Calu3 (cell line): ENCODE results near the gene RSPH3. TPM values are rescaled to one million over a fixed set of nuclear protein-coding genes. Genes with fewer than 3 reads are reported as not detected.

Source experiments
- Bru-seq: library from RNA; stranded (reverse); fragments of 400-500 nt; gene quantifications from one replicate; lab custom pipeline; 2021; lab: Mats Ljungman, UMichigan
- BruChase-seq, 2 experiments: library from RNA; stranded (reverse); fragments of 400-500 nt; gene quantifications; one replicate each; lab custom pipeline; 2021; lab: Mats Ljungman, UMichigan
- BruUV-seq: library from RNA; stranded (reverse); fragments of 400-500 nt; replicated peaks from 2 replicates; lab custom pipeline; 2021; lab: Mats Ljungman, UMichigan
- CTCF ChIA-PET: fragments of 300-600 bp; sonication (Branson Sonifier 250); formaldehyde crosslinking; loops from one replicate; lab custom pipeline; 2022; ENCODE audit warnings: antibody characterized with exemption; lab: Charles Lee
- DNase-seq: peaks from one replicate; pipeline ENCODE4 v3.0.0; 2022
- H3K27ac Mint-ChIP-seq: one replicate; pipeline ENCODE4 v1.8.0; 2022; ENCODE audit warnings: mixed read lengths; ENCODE audit not compliant: unreplicated experiment
- H3K27me3 Mint-ChIP-seq: one replicate; pipeline ENCODE4 v1.8.0; 2022; ENCODE audit warnings: mixed read lengths; ENCODE audit not compliant: unreplicated experiment
- H3K36me3 Mint-ChIP-seq: one replicate; pipeline ENCODE4 v1.8.0; 2022; ENCODE audit warnings: mild to moderate bottlenecking, moderate library complexity, mixed read lengths; ENCODE audit not compliant: insufficient read depth, unreplicated experiment
- H3K4me1 Mint-ChIP-seq: one replicate; pipeline ENCODE4 v1.8.0; 2022; ENCODE audit warnings: mild to moderate bottlenecking, low read depth, mixed read lengths; ENCODE audit not compliant: unreplicated experiment
- H3K4me3 Mint-ChIP-seq: one replicate; pipeline ENCODE4 v1.8.0; 2022; ENCODE audit warnings: mild to moderate bottlenecking, low read depth, moderate library complexity, mixed read lengths; ENCODE audit not compliant: unreplicated experiment
- H3K9me3 Mint-ChIP-seq: one replicate; pipeline ENCODE4 v1.8.0; 2022; ENCODE audit warnings: low read depth, mixed read lengths; ENCODE audit not compliant: unreplicated experiment
- CTCF ChIP-seq: fragments of 200-600 bp; IDR thresholded peaks from one replicate; pipeline ENCODE4 v1.8.0; 2022; ENCODE audit warnings: antibody characterized with exemption; ENCODE audit not compliant: unreplicated experiment
- intact Hi-C: fragments of 100-400 bp; cut with micrococcal nuclease; formaldehyde crosslinking; loops from one replicate; pipeline ENCODE4 v1.10.0; 2022; ENCODE audit not compliant: unreplicated experiment
- long read RNA-seq: library from polyadenylated mRNA; stranded (forward); transcript quantifications from one replicate; pipeline ENCODE4 v2.0.0, GENCODE V29; 2022
- total RNA-seq: library from RNA; stranded (reverse); gene quantifications from 2 replicates; pipeline ENCODE4 v1.2.3, GENCODE V29; 2022

Gene RSPH3
- 12.5 and 14.6 TPM in 2 replicates for total RNA-seq
- Bru-seq, nascent RNA = percentile 77 among the genes with signal in this experiment
- BruChase-seq, experiment 1, labeled RNA remaining after a 6-hour chase = percentile 83 among the genes with signal in this experiment
- BruChase-seq, experiment 2, labeled RNA remaining after a 2-hour chase = percentile 81 among the genes with signal in this experiment
- long read RNA-seq, full-length matches to known transcripts = 5 of 11 reads
- long read RNA-seq, partial matches to known transcripts = 4 of 11 reads
- long read RNA-seq, other reads (novel, unspliced or antisense) = 2 of 11 reads

DNA sequence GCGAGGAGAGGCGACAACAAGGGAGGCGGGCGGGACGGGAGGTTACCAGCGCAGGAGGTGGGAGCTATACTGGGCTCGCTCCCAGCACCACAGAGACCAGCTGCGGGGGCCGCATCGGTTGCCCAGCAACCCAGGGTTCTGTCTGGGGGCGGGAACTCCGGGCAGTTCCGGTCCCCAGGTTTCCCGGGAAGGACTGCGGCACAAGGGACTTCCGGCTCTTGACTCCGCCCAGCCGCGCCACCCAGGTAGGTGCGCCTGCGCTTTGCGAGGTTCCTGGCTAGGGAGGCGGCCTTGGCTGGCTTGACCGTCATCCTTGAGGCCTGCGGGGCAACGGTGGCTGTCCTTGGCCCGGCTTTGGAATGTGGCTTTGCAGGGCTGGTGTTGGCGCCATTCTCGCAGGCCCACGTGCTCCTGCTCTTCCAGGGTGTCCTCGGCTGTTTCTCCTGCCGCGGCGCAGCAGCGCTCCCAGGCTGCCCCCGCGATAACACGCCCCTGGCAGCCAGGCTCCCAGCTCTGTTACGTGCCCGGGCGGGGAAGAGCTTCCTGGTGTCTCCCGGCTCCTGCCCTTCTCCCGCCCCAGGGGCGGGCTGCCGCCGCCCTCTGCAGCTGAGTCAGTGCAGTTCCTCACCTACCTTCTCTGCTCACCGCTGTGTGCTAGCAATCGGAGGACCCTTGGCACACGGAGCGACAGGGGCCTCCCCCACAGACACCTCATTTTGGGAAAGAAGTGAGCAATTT is at the start of gene RSPH3:
Gene RSPH3, minus strand, starts transcription at position 537 of the 738 bp plus-strand sequence. CDS start 652 bp downstream, outside the sequence.
- Mint-ChIP-seq H3K27me3 (no peaks in the 10 kb centered on the region), H3K4me3 (peak within 1 kb of the TSS; percentile 100), H3K27ac (peak within 1 kb of the TSS; percentile 88), H3K9me3 (peaks cover 4% of the 10 kb centered on the region), H3K4me1 (peaks cover 36% of the 10 kb centered on the region), H3K36me3 (peaks cover 39% of the 10 kb centered on the region)
- no peak for TF ChIP-seq CTCF
- no TSS peak for BruUV-seq
- CTCF ChIA-PET = interaction anchor here (0.6 to 1.5 kb wide), 8 partner anchors 9 to 343 kb away, joined by 3 to 6 read pairs (median 4); no protein-coding TSS in a partner anchor
- peak; percentile 97 for DNase-seq
- intact Hi-C loops = loop anchor here (5.0 kb wide), 1 partner anchor 353 kb away; no protein-coding TSS in a partner anchor

- no peak for TF ChIP-seq CTCF
- intact Hi-C loops = no loop called here
- Mint-ChIP-seq H3K36me3 (no peaks in the 10 kb centered on the region), H3K4me3 (no peak overlapping the region), H3K27ac (no peak overlapping the region), H3K27me3 (peaks cover 36% of the 10 kb centered on the region), H3K9me3 (no peaks in the 10 kb centered on the region), H3K4me1 (peaks cover 10% of the 10 kb centered on the region)
- DNase-seq = no peak
- no TSS peak for BruUV-seq
- CTCF ChIA-PET = no interaction called here
These were observed 48.1 kb upstream of the RSPH3 start for GRCh38 chr6:159047891-159048685.

GRCh38 chr6:159045801-159046200 is 45.8 kb upstream of the RSPH3 start:
- Mint-ChIP-seq H3K4me3 (no peak overlapping the region), H3K27me3 (peaks cover 23% of the 10 kb centered on the region), H3K9me3 (no peaks in the 10 kb centered on the region), H3K4me1 (peaks cover 23% of the 10 kb centered on the region), H3K27ac (no peak overlapping the region), H3K36me3 (peaks cover 4% of the 10 kb centered on the region)
- CTCF ChIA-PET = no interaction called here
- no peak for TF ChIP-seq CTCF
- no TSS peak for BruUV-seq
- DNase-seq = no peak
- intact Hi-C loops = no loop called here
